Peyer's patch (tissue), 4 donors: Measurements from ENCODE around the gene SCNM1.

ENCODE experiments used
- CTCF ChIP-seq, 6 experiments: fragments of 450-650 bp in 4 of 6; fragments of 200-600 bp in 2 of 6; sonication (generic) in 1 of 6; IDR thresholded peaks; one replicate each; pipeline ENCODE4 v1.5.1; 2017 to 2019; ENCODE audit warnings: antibody characterized with exemption in 6 of 6, mild to moderate bottlenecking in 3 of 6, moderate library complexity in 1 of 6
- POLR2A ChIP-seq, 2 donors: fragments of 450-650 bp; IDR thresholded peaks; one replicate each; pipeline ENCODE4 v1.5.1; 2017; ENCODE audit warnings: antibody characterized with exemption in 2 of 2, mild to moderate bottlenecking in 2 of 2, moderate library complexity in 2 of 2

DNA sequence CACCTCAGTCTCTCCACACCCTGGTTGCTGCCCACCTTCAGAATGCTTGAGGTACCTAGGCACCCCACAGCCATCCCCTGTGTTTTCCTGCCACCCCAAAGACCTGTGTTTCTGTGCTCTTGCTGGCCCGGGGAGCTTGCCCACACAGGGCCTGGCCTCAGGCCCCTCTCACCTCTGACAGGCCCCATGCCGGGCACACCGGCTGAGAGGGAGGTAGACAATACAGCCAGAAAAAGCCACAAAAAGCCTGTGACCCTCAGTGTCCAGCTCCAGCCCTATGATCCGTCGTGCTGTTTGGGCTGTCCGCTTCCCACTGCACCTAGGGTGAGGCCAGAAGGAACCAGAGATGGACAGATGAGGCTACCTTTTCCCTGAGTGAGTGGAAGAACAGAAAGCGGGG lies 31.0 kb upstream of the SCNM1 start:
- no peak for TF ChIP-seq CTCF (IDR thresholded peaks at IDR 0.05)
- TF ChIP-seq POLR2A (IDR thresholded peaks at IDR 0.05) = no peak
